Activated T-cell treated with anti-CD3 and anti-CD28 coated beads, Interleukin-2, amount 50 U/mL, for 4 hours (primary cell): ENCODE data around the gene SEC22C. TPM values are rescaled to one million over a fixed set of nuclear protein-coding genes. Genes with fewer than 3 reads are reported as not detected.

Experiments used
- ATAC-seq, 2 donors: fragments of 200-7000 bp; cut with Tn5 transposase; one replicate each; pipeline ENCODE4 v1.10.0; 2021
- DNase-seq: peaks from one replicate; pipeline ENCODE4 v3.0.0-alpha.2; 2020
- H3K27me3 Mint-ChIP-seq: one replicate; pipeline ENCODE4 v1.8.0; 2021; ENCODE audit warnings: low read depth, mixed read lengths
- H3K36me3 Mint-ChIP-seq: one replicate; pipeline ENCODE4 v1.8.0; 2022; ENCODE audit warnings: mixed read lengths; ENCODE audit not compliant: insufficient read depth
- H3K4me1 Mint-ChIP-seq: one replicate; pipeline ENCODE4 v1.8.0; 2021; ENCODE audit warnings: low read depth, mixed read lengths
- H3K4me3 Mint-ChIP-seq: one replicate; pipeline ENCODE4 v1.8.0; 2021; ENCODE audit warnings: mild to moderate bottlenecking, moderate library complexity, mixed read lengths
- H3K9me3 Mint-ChIP-seq: one replicate; pipeline ENCODE4 v1.8.0; 2021; ENCODE audit warnings: mixed read lengths
- total RNA-seq, 3 donors: library from RNA; stranded (reverse); gene quantifications; one replicate each; pipeline ENCODE4 v1.2.1, GENCODE V29; 2021

The SEC22C gene
- total RNA-seq, 3 donors from 2014 or later, result 32.0 to 35.3 (median 35.1) TPM

GRCh38 chr3:42505849-42506410, 75.8 kb downstream of the SEC22C start:
- Mint-ChIP-seq H3K9me3 (no peaks in the 10 kb centered on the region), H3K27me3 (peaks cover 3% of the 10 kb centered on the region), H3K4me3 (no peak overlapping the region), H3K4me1 (peaks cover 65% of the 10 kb centered on the region), H3K36me3 (peaks cover 6% of the 10 kb centered on the region)
- ATAC-seq, result no peak
- no peak for DNase-seq

- H3K36me3 Mint-ChIP-seq, result peaks cover 6% of the 10 kb centered on the region
- peaks cover 64% of the 10 kb centered on the region for H3K4me1 Mint-ChIP-seq
- no peaks in the 10 kb centered on the region for H3K9me3 Mint-ChIP-seq
- no peak overlapping the region for H3K4me3 Mint-ChIP-seq
- H3K27me3 Mint-ChIP-seq, result peaks cover 10% of the 10 kb centered on the region
- no peak for ATAC-seq
- DNase-seq, result no peak
These were observed 76.5 kb downstream of the SEC22C start for GRCh38 chr3:42505128-42505848.

- ATAC-seq (no peak), DNase-seq (no peak)
- Mint-ChIP-seq H3K9me3 (no peaks in the 10 kb centered on the region), H3K4me1 (peaks cover 59% of the 10 kb centered on the region), H3K36me3 (no peaks in the 10 kb centered on the region), H3K27me3 (peaks cover 16% of the 10 kb centered on the region), H3K4me3 (peak overlapping the region; percentile 29)
These were observed 77.2 kb downstream of the SEC22C start for GRCh38 chr3:42504334-42505127.

GRCh38 chr3:42503957-42504333, 77.8 kb downstream of the SEC22C start:
- Mint-ChIP-seq H3K27me3 (peaks cover 20% of the 10 kb centered on the region), H3K9me3 (no peaks in the 10 kb centered on the region), H3K36me3 (no peaks in the 10 kb centered on the region), H3K4me3 (peak overlapping the region; percentile 77), H3K4me1 (peaks cover 53% of the 10 kb centered on the region)
- ATAC-seq (no peak), DNase-seq (no peak)

- Mint-ChIP-seq H3K4me1 (peaks cover 47% of the 10 kb centered on the region), H3K27me3 (peaks cover 25% of the 10 kb centered on the region), H3K9me3 (no peaks in the 10 kb centered on the region), H3K36me3 (no peaks in the 10 kb centered on the region), H3K4me3 (peak overlapping the region; percentile 77)
- ATAC-seq (no peak), DNase-seq (no peak)
These were observed 78.4 kb downstream of the SEC22C start for GRCh38 chr3:42503251-42503924.

GRCh38 chr3:42502429-42503250, 79.1 kb downstream of the SEC22C start, which contains the start of gene VIPR1:
VIPR1 (plus strand) TSS chr3:42502643; CDS start chr3:42502736, 93 bp downstream.
- DNase-seq, result peak; percentile 93
- ATAC-seq, result peak; percentile 94
- H3K9me3 Mint-ChIP-seq, result no peaks in the 10 kb centered on the region
- H3K4me3 Mint-ChIP-seq, result peak within 1 kb of the TSS; percentile 80
- H3K36me3 Mint-ChIP-seq, result no peaks in the 10 kb centered on the region
- peaks cover 42% of the 10 kb centered on the region for H3K4me1 Mint-ChIP-seq
- peaks cover 26% of the 10 kb centered on the region for H3K27me3 Mint-ChIP-seq

GRCh38 chr3:42501681-42502428, 79.9 kb downstream of the SEC22C start:
- H3K36me3 Mint-ChIP-seq, result no peaks in the 10 kb centered on the region

GRCh38 chr3:42501321-42501680, 80.5 kb downstream of the SEC22C start:
- Mint-ChIP-seq H3K27me3 (peaks cover 26% of the 10 kb centered on the region), H3K36me3 (no peaks in the 10 kb centered on the region), H3K4me1 (peaks cover 31% of the 10 kb centered on the region), H3K4me3 (peak overlapping the region; percentile 80), H3K9me3 (no peaks in the 10 kb centered on the region)
- DNase-seq, result no peak
- ATAC-seq, result peak in 1 of 2 donors; percentile 3

More at GRCh38 chr3:42501681-42502428, 79.9 kb downstream of the SEC22C start:
- Mint-ChIP-seq H3K4me1 (peaks cover 34% of the 10 kb centered on the region), H3K9me3 (no peaks in the 10 kb centered on the region), H3K27me3 (peaks cover 26% of the 10 kb centered on the region), H3K4me3 (peak overlapping the region; percentile 80)
- peak; percentile 56 to 66 for ATAC-seq
- DNase-seq, result peak; percentile 55

GRCh38 chr3:42500909-42501308, 80.9 kb downstream of the SEC22C start:
- Mint-ChIP-seq H3K27me3 (peaks cover 26% of the 10 kb centered on the region), H3K36me3 (no peaks in the 10 kb centered on the region), H3K4me1 (peaks cover 31% of the 10 kb centered on the region), H3K4me3 (peak overlapping the region; percentile 52), H3K9me3 (no peaks in the 10 kb centered on the region)
- no peak for DNase-seq
- ATAC-seq, result no peak

GRCh38 chr3:42500091-42500490, 81.7 kb downstream of the SEC22C start:
- no peak overlapping the region for H3K4me3 Mint-ChIP-seq
- no peaks in the 10 kb centered on the region for H3K9me3 Mint-ChIP-seq
- H3K4me1 Mint-ChIP-seq, result peaks cover 29% of the 10 kb centered on the region
- DNase-seq, result no peak
- no peaks in the 10 kb centered on the region for H3K36me3 Mint-ChIP-seq
- H3K27me3 Mint-ChIP-seq, result peaks cover 30% of the 10 kb centered on the region
- ATAC-seq, result no peak

- no peak overlapping the region for H3K4me3 Mint-ChIP-seq
- peaks cover 28% of the 10 kb centered on the region for H3K4me1 Mint-ChIP-seq
- no peak for ATAC-seq
- no peaks in the 10 kb centered on the region for H3K9me3 Mint-ChIP-seq
- no peak for DNase-seq
- peaks cover 30% of the 10 kb centered on the region for H3K27me3 Mint-ChIP-seq
- H3K36me3 Mint-ChIP-seq, result no peaks in the 10 kb centered on the region
These were observed 82.3 kb downstream of the SEC22C start for GRCh38 chr3:42499478-42499871.

- peaks cover 30% of the 10 kb centered on the region for H3K27me3 Mint-ChIP-seq
- H3K4me1 Mint-ChIP-seq, result peaks cover 23% of the 10 kb centered on the region
- no peak overlapping the region for H3K4me3 Mint-ChIP-seq
- no peaks in the 10 kb centered on the region for H3K36me3 Mint-ChIP-seq
- DNase-seq (no peak), ATAC-seq (no peak)
- H3K9me3 Mint-ChIP-seq, result no peaks in the 10 kb centered on the region
These were observed 82.8 kb downstream of the SEC22C start for GRCh38 chr3:42498791-42499477.
